Colon (tissue), 2 donors: ENCODE measurements around the gene CDH4.

Experiments used
- FAIRE-seq: peaks from 2 replicates; lab custom pipeline; 2012; peaks lifted over from hg19 to GRCh38; lab: Jason Lieb, UNC
- donor health status: control.
- donor health status: control.

Gene CDH4

GRCh38 chr20:61807471-61808160, 555.6 kb downstream of the CDH4 start:
- no peak for FAIRE-seq

GRCh38 chr20:61808447-61808846, 556.4 kb downstream of the CDH4 start:
- FAIRE-seq: no peak

GRCh38 chr20:61809006-61809770, 557.1 kb downstream of the CDH4 start:
- FAIRE-seq: no peak

GRCh38 chr20:61810066-61810737, 558.1 kb downstream of the CDH4 start:
- FAIRE-seq: no peak

GRCh38 chr20:61810738-61811135, 558.7 kb downstream of the CDH4 start:
- no peak for FAIRE-seq

- FAIRE-seq: no peak
Observed at GRCh38 chr20:61811166-61811565, 559.1 kb downstream of the CDH4 start.

GRCh38 chr20:61812121-61812844, 560.2 kb downstream of the CDH4 start:
- FAIRE-seq: no peak

GRCh38 chr20:61812845-61813485, 560.9 kb downstream of the CDH4 start:
- no peak for FAIRE-seq

GRCh38 chr20:61813791-61814190, 561.7 kb downstream of the CDH4 start:
- no peak for FAIRE-seq

- no peak for FAIRE-seq
Observed at GRCh38 chr20:61814244-61814643, 562.2 kb downstream of the CDH4 start.

- no peak for FAIRE-seq
Observed at GRCh38 chr20:61814726-61815125, 562.7 kb downstream of the CDH4 start.

- no peak for FAIRE-seq
Observed at GRCh38 chr20:61815176-61815575, 563.1 kb downstream of the CDH4 start.

- FAIRE-seq: no peak
Observed at GRCh38 chr20:61815678-61816077, 563.6 kb downstream of the CDH4 start.

GRCh38 chr20:61816606-61817460, 564.8 kb downstream of the CDH4 start:
- FAIRE-seq: no peak

GRCh38 chr20:61817575-61817974, 565.5 kb downstream of the CDH4 start:
- no peak for FAIRE-seq

- no peak for FAIRE-seq
Observed at GRCh38 chr20:61818746-61819573, 566.9 kb downstream of the CDH4 start.

GRCh38 chr20:61819574-61819846, 567.4 kb downstream of the CDH4 start:
- FAIRE-seq: no peak

- no peak for FAIRE-seq
Observed at GRCh38 chr20:61819921-61820825, 568.1 kb downstream of the CDH4 start.

GRCh38 chr20:61821735-61822134, 569.7 kb downstream of the CDH4 start:
- FAIRE-seq: no peak
